SH-SY5Y (cell line): Measurements from ENCODE around the gene NOP56.

Experiments used
- GATA2 ChIP-seq: IDR thresholded peaks from 2 replicates; pipeline ENCODE4 v1.6.1; 2011; ENCODE audit warnings: mild to moderate bottlenecking, low read depth, low read length
- GATA3 ChIP-seq: IDR thresholded peaks from 2 replicates; pipeline ENCODE4 v1.6.1; 2011; ENCODE audit warnings: low read depth, mild to moderate bottlenecking, low read length, moderate library complexity

DNA sequence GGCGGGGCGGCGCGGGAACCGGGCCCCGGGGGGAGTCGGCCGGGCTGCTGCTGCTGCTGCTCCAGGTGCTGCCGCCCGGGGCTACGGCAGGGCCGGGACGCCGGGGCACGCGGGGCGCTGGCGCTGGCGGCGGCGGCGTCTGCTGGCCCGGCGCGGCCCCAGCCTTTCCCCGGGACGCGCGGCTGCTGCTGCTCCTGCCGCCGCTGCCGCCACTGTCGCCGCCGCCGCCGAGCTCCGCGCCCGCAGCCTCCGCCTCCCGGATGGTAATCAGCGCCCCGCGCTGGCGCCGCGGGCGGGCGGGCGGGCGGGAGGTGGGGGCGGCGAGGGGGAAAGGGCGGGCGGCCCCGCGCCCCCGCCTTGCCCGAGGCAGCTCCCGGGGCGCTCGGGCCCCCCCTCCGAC lies 40.5 kb downstream of the NOP56 start:
- TF ChIP-seq GATA3 (no peak), GATA2 (no peak)
